GF-D8 (cell line): ENCODE results near the gene MANEA.
A peak's percentile ranks its signal among the peaks of the same experiment; 100 is the strongest.
"Not testable (repeated sequence)": the region's sequence is repeated elsewhere in the genome, so short reads cannot be mapped to it uniquely, and the experiment has no call there.

Experiments used
- DNase-seq: peaks from one replicate; lab custom pipeline; 2025; lab: John Stamatoyannopoulos, UW

MANEA gene

GRCh38 chr6:95577304-95578105, at the start of gene MANEA:
Gene MANEA (plus strand): TSS chr6:95577535. CDS start chr6:95586440, 8,905 bp downstream.
- DNase-seq = peak; percentile 84

GRCh38 chr6:95529762-95530161, 47.6 kb upstream of the MANEA start:
- no peak for DNase-seq

GRCh38 chr6:95530176-95530819, 47.0 kb upstream of the MANEA start:
- no peak for DNase-seq

- DNase-seq = no peak
Observed at GRCh38 chr6:95543798-95544197, 33.5 kb upstream of the MANEA start.

- no peak for DNase-seq
Observed at GRCh38 chr6:95544517-95545225, 32.7 kb upstream of the MANEA start.

- DNase-seq = no peak
Observed at GRCh38 chr6:95545226-95545625, 32.1 kb upstream of the MANEA start.

GRCh38 chr6:95545686-95546085, 31.6 kb upstream of the MANEA start:
- no peak for DNase-seq

GRCh38 chr6:95546148-95546547, 31.2 kb upstream of the MANEA start:
- DNase-seq = no peak

- no peak for DNase-seq
Observed at GRCh38 chr6:95547043-95547442, 30.3 kb upstream of the MANEA start.

- no peak for DNase-seq
Observed at GRCh38 chr6:95548188-95548786, 29.0 kb upstream of the MANEA start.

- DNase-seq = no peak
Observed at GRCh38 chr6:95551678-95552324, 25.5 kb upstream of the MANEA start.

GRCh38 chr6:95553880-95554279, 23.5 kb upstream of the MANEA start:
- no peak for DNase-seq

- DNase-seq = not testable (repeated sequence)
Observed at GRCh38 chr6:95560956-95561355, 16.4 kb upstream of the MANEA start.

GRCh38 chr6:95569560-95569959, 7.8 kb upstream of the MANEA start:
- DNase-seq = no peak

GRCh38 chr6:95572098-95572497, 5.2 kb upstream of the MANEA start:
- peak; percentile 73 for DNase-seq

- no peak for DNase-seq
Observed at GRCh38 chr6:95574811-95575210, 2.5 kb upstream of the MANEA start.

- DNase-seq = peak; percentile 38
Observed at GRCh38 chr6:95576218-95576997, 927 bp upstream of the MANEA start.

GRCh38 chr6:95576998-95577303, 384 bp upstream of the MANEA start:
- DNase-seq = no peak

- DNase-seq = no peak
Observed at GRCh38 chr6:95578106-95578410, 723 bp downstream of the MANEA start.

GRCh38 chr6:95581073-95581472, 3.7 kb downstream of the MANEA start:
- no peak for DNase-seq

GRCh38 chr6:95584226-95584625, 6.9 kb downstream of the MANEA start:
- DNase-seq = not testable (repeated sequence)

GRCh38 chr6:95587989-95588388, 10.7 kb downstream of the MANEA start:
- DNase-seq = no peak
